ENCODE data around the gene PTH2.

DNA sequence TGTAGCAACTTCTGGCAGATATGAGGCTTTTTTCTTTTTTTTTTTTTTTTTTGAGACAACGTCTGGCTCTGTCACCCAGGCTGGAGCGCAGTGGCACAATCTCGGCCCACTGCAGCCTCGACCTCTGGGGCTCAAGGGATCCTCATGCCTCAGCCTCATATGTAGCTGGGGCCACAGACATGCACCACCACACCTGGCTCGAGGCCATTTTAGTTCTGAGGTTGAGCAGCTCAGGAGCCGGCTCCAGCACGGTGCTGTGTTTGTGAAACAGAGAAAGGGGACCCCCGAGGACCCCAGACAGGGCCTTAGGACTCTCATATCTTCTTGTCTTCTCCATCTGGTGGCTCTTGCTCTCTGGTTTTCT is 47.4 kb upstream of the PTH2 start:
- TF ChIP-seq EZH2phosphoT487 (IDR thresholded peaks at IDR 0.05; ENCODE audit: low read length) = no peak
- TF ChIP-seq EZH2 (optimal IDR thresholded peaks at IDR 0.05; ENCODE audit: low read depth, low read length) = no peak
- no peak for TF ChIP-seq CTCF (IDR thresholded peaks at IDR 0.05; ENCODE audit: low read length)

Data from MM.1S (cell line).